ENCODE results near the gene SAMD4B. TPM values are rescaled to one million over a fixed set of nuclear protein-coding genes. Genes with fewer than 3 reads are reported as not detected.

Gene SAMD4B
- total and polyA plus RNA-seq, 9 of the 15 experiments (the other 6 are each of a cell fraction or from before 2014, with no cell fraction given), result 3.4 to 90.5 (median 38.0) TPM

GRCh38 chr19:39356647-39357046 lies 14.4 kb downstream of the SAMD4B start (continued):
- peak; percentile 64 for TF ChIP-seq POLR2G (IDR thresholded peaks at IDR 0.05; ENCODE audit: low read depth, low read length)
- TF ChIP-seq KLF10 (CRISPR knock-in tag; IDR thresholded peaks at IDR 0.05), result no peak
- TF ChIP-seq PYGO2 (tag; IDR thresholded peaks at IDR 0.05), result no peak
- no peak for TF ChIP-seq CHD7 (IDR thresholded peaks at IDR 0.05; ENCODE audit: low read depth, low read length)
- no peak for TF ChIP-seq STAG1 (CRISPR knock-in tag; IDR thresholded peaks at IDR 0.05; ENCODE audit: borderline replicate concordance)
- TF ChIP-seq ZBTB9 (CRISPR knock-in tag; IDR thresholded peaks at IDR 0.05), result no peak
- TF ChIP-seq BHLHE40 (IDR thresholded peaks at IDR 0.05; ENCODE audit: low read length), result no peak
- no peak for TF ChIP-seq MLX (CRISPR knock-in tag; conservative IDR thresholded peaks at IDR 0.05)
- no peak; a peak in 1 of 4 replicates for TF ChIP-seq HDAC1 (IDR thresholded peaks at IDR 0.05)
- no peak for TF ChIP-seq MCM7 (IDR thresholded peaks at IDR 0.05)
- no peak for TF ChIP-seq DMBX1 (CRISPR knock-in tag; IDR thresholded peaks at IDR 0.05; ENCODE audit: borderline replicate concordance)
- TF ChIP-seq CBX3 (IDR thresholded peaks at IDR 0.05; ENCODE audit: borderline replicate concordance in 1 of 2, low read length in 2 of 2), result no peak
- no peak for TF ChIP-seq ZNF384 (IDR thresholded peaks at IDR 0.05; ENCODE audit: low read depth, low read length)
- TF ChIP-seq ZFP91 (CRISPR knock-in tag; IDR thresholded peaks at IDR 0.05), result no peak

Measured in K562 (cell line).